HCT116 (cell line): Measurements from ENCODE around the gene OR52K2. TPM values are rescaled to one million over a fixed set of nuclear protein-coding genes. Genes with fewer than 3 reads are reported as not detected.

Experiments used
- ATAC-seq: fragments of 200-7000 bp; cut with Tn5 transposase; 2 replicates; pipeline ENCODE4 v1.9.1; 2020; ENCODE audit warnings: mild to moderate bottlenecking, moderate library complexity
- BruUV-seq: library from RNA; stranded (reverse); fragments of 400-500 nt; replicated peaks from 2 replicates; lab custom pipeline; 2021; lab: Mats Ljungman, UMichigan
- CTCF ChIA-PET: fragments of 300-600 bp; sonication (Branson Sonifier 250); formaldehyde crosslinking; loops from one replicate; lab custom pipeline; 2021; ENCODE audit warnings: antibody characterized with exemption; lab: Charles Lee
- POLR2A ChIA-PET: fragments of 300-600, 350-600 bp; sonication (Branson Sonifier 250); formaldehyde crosslinking; loops from one replicate; lab custom pipeline; 2021; ENCODE audit warnings: antibody characterized with exemption; lab: Charles Lee
- RAD21 ChIA-PET, 2 experiments: fragments of 300-600 bp; sonication (Branson Sonifier 250); formaldehyde crosslinking; loops; one replicate each; lab custom pipeline; 2023; ENCODE audit warnings: low total read pairs in 2 of 2; ENCODE audit not compliant: uncharacterized antibody in 2 of 2, unreplicated experiment in 2 of 2, low non-redundant PET in 1 of 2; lab: Charles Lee
- DNase-seq: peaks from one replicate; pipeline ENCODE4 v3.0.0-alpha.2; 2010; ENCODE audit warnings: low read depth, low spot score
- H2AFZ ChIP-seq: fragments of 200-600 bp; shearing (Covaris generic), sonication (generic); 2 replicates; pipeline ENCODE4 v1.6.1; 2017; ENCODE audit warnings: low read depth, mixed run types, mixed read lengths, antibody characterized with exemption, low read length; ENCODE audit not compliant: poor library complexity, severe bottlenecking
- H3K27ac ChIP-seq: 2 replicates; pipeline ENCODE4 v1.5.1; 2012; ENCODE audit warnings: low read depth, low read length
- H3K27me3 ChIP-seq: fragments of 200-600 bp; sonication (generic); 2 replicates; pipeline ENCODE4 v1.6.1; 2016; ENCODE audit warnings: mixed run types, low read length, mixed read lengths; ENCODE audit not compliant: insufficient read depth
- H3K36me3 ChIP-seq, 2 experiments: fragments of 200-500 bp in 1 of 2; fragments of 200-600 bp in 1 of 2; sonication (Bioruptor generic) in 1 of 2; sonication (generic) in 1 of 2; 2 replicates each; pipeline versions ENCODE4 v1.5.1 to v1.6.1; 2014 to 2016; ENCODE audit warnings: low read length in 2 of 2, inconsistent platforms in 1 of 2, mixed read lengths in 1 of 2, mixed run types in 1 of 2; ENCODE audit not compliant: insufficient read depth in 2 of 2, control insufficient read depth in 1 of 2
- H3K4me1 ChIP-seq, 2 experiments: fragments of 200-600 bp in 1 of 2; sonication (generic) in 1 of 2; 2 replicates each; pipeline versions ENCODE4 v1.5.1 to v1.6.1; 2012 to 2017; ENCODE audit warnings: low read length in 2 of 2, inconsistent platforms in 1 of 2, mild to moderate bottlenecking in 1 of 2, mixed read lengths in 1 of 2, mixed run types in 1 of 2, moderate library complexity in 1 of 2; ENCODE audit not compliant: insufficient read depth in 2 of 2, control insufficient read depth in 1 of 2
- H3K4me2 ChIP-seq: fragments of 200-600 bp; sonication (generic); 2 replicates; pipeline ENCODE4 v1.6.1; 2017; ENCODE audit warnings: mixed run types, low read length, mixed read lengths
- H3K4me3 ChIP-seq, 2 experiments: fragments of 200-600 bp in 1 of 2; sonication (generic) in 1 of 2; replicated peaks in 1 of 2; 2 replicates each; pipeline ENCODE4 v1.5.1; 2011 to 2016; ENCODE audit warnings: low read length in 2 of 2, control low read depth in 1 of 2, low read depth in 1 of 2, mild to moderate bottlenecking in 1 of 2, mixed read lengths in 1 of 2, mixed run types in 1 of 2
- H3K79me2 ChIP-seq: fragments of 200-600 bp; sonication (generic); 2 replicates; pipeline ENCODE4 v1.6.1; 2017; ENCODE audit warnings: mild to moderate bottlenecking, mixed run types, low read length, moderate library complexity, mixed read lengths; ENCODE audit not compliant: insufficient read depth
- H3K9ac ChIP-seq: fragments of 200-600 bp; sonication (generic); 2 replicates; pipeline ENCODE4 v1.6.1; 2016; ENCODE audit warnings: low read length, mixed read lengths
- H3K9me2 ChIP-seq: fragments of 200-600 bp; sonication (generic), shearing (Covaris generic); 2 replicates; pipeline ENCODE4 v1.6.1; 2017; ENCODE audit warnings: mixed run types, mild to moderate bottlenecking, moderate library complexity; ENCODE audit not compliant: insufficient read depth
- H3K9me3 ChIP-seq, 2 experiments: fragments of 200-500 bp in 1 of 2; fragments of 200-600 bp in 1 of 2; sonication (Bioruptor generic) in 1 of 2; sonication (generic) in 1 of 2; 2 replicates each; pipeline ENCODE4 v1.6.1; 2014 to 2017; ENCODE audit warnings: low read length in 2 of 2, mixed read lengths in 2 of 2, inconsistent platforms in 1 of 2, low read depth in 1 of 2, mild to moderate bottlenecking in 1 of 2, mixed run types in 1 of 2, moderate library complexity in 1 of 2; ENCODE audit not compliant: control insufficient read depth in 1 of 2, insufficient read depth in 1 of 2
- H4K20me1 ChIP-seq: fragments of 200-600 bp; sonication (generic), shearing (Covaris generic); 2 replicates; pipeline ENCODE4 v1.6.1; 2017; ENCODE audit warnings: mixed run types, mild to moderate bottlenecking, moderate library complexity; ENCODE audit not compliant: insufficient read depth
- CBX3 ChIP-seq: IDR thresholded peaks from 2 replicates; pipeline ENCODE4 v1.6.1; 2012; ENCODE audit warnings: low read depth
- CEBPB ChIP-seq: IDR thresholded peaks from 2 replicates; pipeline ENCODE4 v1.6.1; 2012; ENCODE audit warnings: low read depth
- EGR1 ChIP-seq: IDR thresholded peaks from 2 replicates; pipeline ENCODE4 v1.6.1; 2012; ENCODE audit warnings: low read depth
- ELF1 ChIP-seq: IDR thresholded peaks from 2 replicates; pipeline ENCODE4 v1.6.1; 2012; ENCODE audit warnings: low read depth, borderline replicate concordance
- EZH2 ChIP-seq: fragments of 200-600 bp; sonication (generic); IDR thresholded peaks from 2 replicates; pipeline ENCODE4 v1.6.1; 2017; ENCODE audit warnings: antibody characterized with exemption, mixed run types
- FOSL1 ChIP-seq: IDR thresholded peaks from 2 replicates; pipeline ENCODE4 v1.6.1; 2012; ENCODE audit warnings: low read depth
- JUND ChIP-seq: IDR thresholded peaks from 2 replicates; pipeline ENCODE4 v1.6.1; 2012
- POLR2A ChIP-seq: IDR thresholded peaks from 2 replicates; pipeline ENCODE4 v1.7.0; 2011; ENCODE audit warnings: borderline replicate concordance; ENCODE audit not compliant: insufficient read depth, insufficient read length; ENCODE audit errors: extremely low read depth
- POLR2AphosphoS5 ChIP-seq: IDR thresholded peaks from 2 replicates; pipeline ENCODE4 v1.6.1; 2011; ENCODE audit warnings: mild to moderate bottlenecking, low read depth, low read length, moderate library complexity
- RAD21 ChIP-seq: IDR thresholded peaks from 2 replicates; pipeline ENCODE4 v1.6.1; 2012; ENCODE audit warnings: low read depth, mild to moderate bottlenecking
- SIN3A ChIP-seq: IDR thresholded peaks from 2 replicates; pipeline ENCODE4 v1.6.1; 2012; ENCODE audit warnings: low read depth
- SRF ChIP-seq: IDR thresholded peaks from 2 replicates; pipeline ENCODE4 v1.6.1; 2012; ENCODE audit warnings: low read depth
- YY1 ChIP-seq: IDR thresholded peaks from 2 replicates; pipeline ENCODE4 v1.6.1; 2011; ENCODE audit warnings: low read length, low read depth, moderate library complexity, mild to moderate bottlenecking; ENCODE audit not compliant: insufficient replicate concordance; ENCODE audit errors: extremely low read depth
- ZFX ChIP-seq: fragments of 450-650 bp; IDR thresholded peaks from 2 replicates; pipeline ENCODE4 v1.6.1; 2017
- ZNF274 ChIP-seq: fragments of 200-500 bp; sonication (Bioruptor generic); IDR thresholded peaks from 2 replicates; pipeline ENCODE4 v1.6.1; 2014; ENCODE audit warnings: mild to moderate bottlenecking, low read depth, low read length, inconsistent platforms
- intact Hi-C: fragments of 100-400 bp; cut with micrococcal nuclease; formaldehyde crosslinking; loops from 2 replicates; pipeline ENCODE4 v1.10.0; 2022
- total RNA-seq: library from RNA; stranded (reverse); gene quantifications from one replicate; pipeline ENCODE4 v1.2.1, GENCODE V29; 2021; ENCODE audit not compliant: unreplicated experiment
- TF ChIP-seq, protein P1 (sequence below): IDR thresholded peaks from 2 replicates; pipeline ENCODE4 v1.6.1; 2012
- TF ChIP-seq, protein P2 (sequence below): IDR thresholded peaks from 2 replicates; pipeline ENCODE4 v1.6.1; 2012
- TF ChIP-seq, protein P3 (sequence below): IDR thresholded peaks from 2 replicates; pipeline ENCODE4 v1.6.1; 2012; ENCODE audit warnings: low read depth
- TF ChIP-seq, protein P4 (sequence below): IDR thresholded peaks from 2 replicates; pipeline ENCODE4 v1.6.1; 2011; ENCODE audit warnings: mild to moderate bottlenecking, low read length, moderate library complexity; ENCODE audit not compliant: insufficient replicate concordance; ENCODE audit errors: extremely low read depth

Gene OR52K2
- total RNA-seq, 1 experiment from 2014 or later, result not detected

DNA sequence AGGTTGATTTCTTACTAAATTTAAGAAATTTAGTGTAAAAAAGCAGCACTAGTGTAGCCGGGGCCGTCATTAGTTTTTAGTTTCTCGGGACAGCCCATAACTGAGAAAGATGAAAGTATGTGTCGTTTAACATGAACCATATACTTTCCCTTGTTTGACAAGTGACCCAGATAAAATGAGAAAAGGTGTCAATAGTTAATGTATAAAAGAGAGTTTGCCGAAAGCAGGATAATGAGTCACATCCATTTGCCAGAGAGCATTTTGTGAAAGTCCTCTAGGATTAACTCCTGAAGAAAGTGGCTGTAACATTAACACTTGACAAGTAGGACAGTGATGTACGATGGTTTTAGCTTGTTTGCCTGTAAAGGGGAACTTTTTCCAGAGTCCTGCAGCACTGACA, 46.9 kb downstream of the OR52K2 start:
- intact Hi-C loops, result no loop called here
- no peak for ATAC-seq
- H3K27me3 ChIP-seq, result peaks cover 56% of the 10 kb centered on the region
- BruUV-seq, result no TSS peak
- no peaks in the 10 kb centered on the region for H3K36me3 ChIP-seq
- no peak for DNase-seq
- POLR2A ChIA-PET, result no interaction called here
- H3K27ac ChIP-seq, result no peak overlapping the region
- H3K9me2 ChIP-seq, result no peaks in the 10 kb centered on the region
- H4K20me1 ChIP-seq, result no peaks in the 10 kb centered on the region
- TF ChIP-seq RAD21 (no peak), FOSL1 (no peak), SIN3A (no peak), JUND (no peak), EZH2 (no peak), EGR1 (no peak), ELF1 (no peak), POLR2AphosphoS5 (no peak), POLR2A (no peak), ZNF274 (no peak), SRF (no peak), CBX3 (no peak), CEBPB (no peak), YY1 (no peak), ZFX (no peak)
- TF ChIP-seq, protein P1, sequence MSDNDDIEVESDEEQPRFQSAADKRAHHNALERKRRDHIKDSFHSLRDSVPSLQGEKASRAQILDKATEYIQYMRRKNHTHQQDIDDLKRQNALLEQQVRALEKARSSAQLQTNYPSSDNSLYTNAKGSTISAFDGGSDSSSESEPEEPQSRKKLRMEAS, result no peak
- TF ChIP-seq, protein P2, sequence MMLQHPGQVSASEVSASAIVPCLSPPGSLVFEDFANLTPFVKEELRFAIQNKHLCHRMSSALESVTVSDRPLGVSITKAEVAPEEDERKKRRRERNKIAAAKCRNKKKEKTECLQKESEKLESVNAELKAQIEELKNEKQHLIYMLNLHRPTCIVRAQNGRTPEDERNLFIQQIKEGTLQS, result no peak
- TF ChIP-seq, protein P3, sequence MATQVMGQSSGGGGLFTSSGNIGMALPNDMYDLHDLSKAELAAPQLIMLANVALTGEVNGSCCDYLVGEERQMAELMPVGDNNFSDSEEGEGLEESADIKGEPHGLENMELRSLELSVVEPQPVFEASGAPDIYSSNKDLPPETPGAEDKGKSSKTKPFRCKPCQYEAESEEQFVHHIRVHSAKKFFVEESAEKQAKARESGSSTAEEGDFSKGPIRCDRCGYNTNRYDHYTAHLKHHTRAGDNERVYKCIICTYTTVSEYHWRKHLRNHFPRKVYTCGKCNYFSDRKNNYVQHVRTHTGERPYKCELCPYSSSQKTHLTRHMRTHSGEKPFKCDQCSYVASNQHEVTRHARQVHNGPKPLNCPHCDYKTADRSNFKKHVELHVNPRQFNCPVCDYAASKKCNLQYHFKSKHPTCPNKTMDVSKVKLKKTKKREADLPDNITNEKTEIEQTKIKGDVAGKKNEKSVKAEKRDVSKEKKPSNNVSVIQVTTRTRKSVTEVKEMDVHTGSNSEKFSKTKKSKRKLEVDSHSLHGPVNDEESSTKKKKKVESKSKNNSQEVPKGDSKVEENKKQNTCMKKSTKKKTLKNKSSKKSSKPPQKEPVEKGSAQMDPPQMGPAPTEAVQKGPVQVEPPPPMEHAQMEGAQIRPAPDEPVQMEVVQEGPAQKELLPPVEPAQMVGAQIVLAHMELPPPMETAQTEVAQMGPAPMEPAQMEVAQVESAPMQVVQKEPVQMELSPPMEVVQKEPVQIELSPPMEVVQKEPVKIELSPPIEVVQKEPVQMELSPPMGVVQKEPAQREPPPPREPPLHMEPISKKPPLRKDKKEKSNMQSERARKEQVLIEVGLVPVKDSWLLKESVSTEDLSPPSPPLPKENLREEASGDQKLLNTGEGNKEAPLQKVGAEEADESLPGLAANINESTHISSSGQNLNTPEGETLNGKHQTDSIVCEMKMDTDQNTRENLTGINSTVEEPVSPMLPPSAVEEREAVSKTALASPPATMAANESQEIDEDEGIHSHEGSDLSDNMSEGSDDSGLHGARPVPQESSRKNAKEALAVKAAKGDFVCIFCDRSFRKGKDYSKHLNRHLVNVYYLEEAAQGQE, result no peak
- TF ChIP-seq, protein P4, sequence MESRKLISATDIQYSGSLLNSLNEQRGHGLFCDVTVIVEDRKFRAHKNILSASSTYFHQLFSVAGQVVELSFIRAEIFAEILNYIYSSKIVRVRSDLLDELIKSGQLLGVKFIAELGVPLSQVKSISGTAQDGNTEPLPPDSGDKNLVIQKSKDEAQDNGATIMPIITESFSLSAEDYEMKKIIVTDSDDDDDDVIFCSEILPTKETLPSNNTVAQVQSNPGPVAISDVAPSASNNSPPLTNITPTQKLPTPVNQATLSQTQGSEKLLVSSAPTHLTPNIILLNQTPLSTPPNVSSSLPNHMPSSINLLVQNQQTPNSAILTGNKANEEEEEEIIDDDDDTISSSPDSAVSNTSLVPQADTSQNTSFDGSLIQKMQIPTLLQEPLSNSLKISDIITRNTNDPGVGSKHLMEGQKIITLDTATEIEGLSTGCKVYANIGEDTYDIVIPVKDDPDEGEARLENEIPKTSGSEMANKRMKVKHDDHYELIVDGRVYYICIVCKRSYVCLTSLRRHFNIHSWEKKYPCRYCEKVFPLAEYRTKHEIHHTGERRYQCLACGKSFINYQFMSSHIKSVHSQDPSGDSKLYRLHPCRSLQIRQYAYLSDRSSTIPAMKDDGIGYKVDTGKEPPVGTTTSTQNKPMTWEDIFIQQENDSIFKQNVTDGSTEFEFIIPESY, result no peak
- H3K4me1 ChIP-seq, result no peaks in the 10 kb centered on the region
- no peaks in the 10 kb centered on the region for H3K9me3 ChIP-seq
- no peak overlapping the region for H2AFZ ChIP-seq
- H3K9ac ChIP-seq, result no peak overlapping the region
- H3K4me2 ChIP-seq, result no peak overlapping the region
- no peaks in the 10 kb centered on the region for H3K79me2 ChIP-seq
- RAD21 ChIA-PET, result no interaction called here
- CTCF ChIA-PET, result interaction anchor here (0.6 to 5.6 kb wide), 2 partner anchors 308 to 319 kb away, joined by 3 to 62 read pairs; no protein-coding TSS in a partner anchor
- no peak overlapping the region for H3K4me3 ChIP-seq
